NOMO-1 treated with dmso at 0.1 percent for 144 hours (cell line): Measurements from ENCODE around the gene PRKN.
"Not testable (repeated sequence)": the region's sequence is repeated elsewhere in the genome, so short reads cannot be mapped to it uniquely, and the experiment has no call there.

Source experiments
- DNase-seq: peaks from one replicate; lab custom pipeline; 2025; ENCODE audit not compliant: unreplicated experiment; lab: John Stamatoyannopoulos, UW

PRKN gene

DNA sequence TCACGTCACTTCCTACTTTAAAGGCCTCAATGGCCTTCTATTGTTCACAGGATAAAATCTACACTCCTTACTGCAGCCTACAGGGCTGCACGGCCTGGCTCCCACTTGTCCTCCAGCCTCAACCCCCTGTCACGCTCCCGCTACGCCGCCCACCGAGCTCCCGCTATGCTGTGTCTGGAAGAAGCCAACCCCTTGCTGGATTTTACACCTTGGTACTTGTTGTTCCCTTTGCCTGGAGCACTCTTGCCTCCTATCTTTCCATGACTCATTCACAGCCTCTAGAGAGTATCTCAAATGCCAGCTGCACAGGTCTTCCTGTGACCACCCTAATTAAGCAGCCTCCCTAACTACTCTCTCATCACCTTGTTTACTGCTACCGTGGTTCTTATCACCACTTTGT is 259.9 kb downstream of the PRKN start:
- no peak for DNase-seq

DNA sequence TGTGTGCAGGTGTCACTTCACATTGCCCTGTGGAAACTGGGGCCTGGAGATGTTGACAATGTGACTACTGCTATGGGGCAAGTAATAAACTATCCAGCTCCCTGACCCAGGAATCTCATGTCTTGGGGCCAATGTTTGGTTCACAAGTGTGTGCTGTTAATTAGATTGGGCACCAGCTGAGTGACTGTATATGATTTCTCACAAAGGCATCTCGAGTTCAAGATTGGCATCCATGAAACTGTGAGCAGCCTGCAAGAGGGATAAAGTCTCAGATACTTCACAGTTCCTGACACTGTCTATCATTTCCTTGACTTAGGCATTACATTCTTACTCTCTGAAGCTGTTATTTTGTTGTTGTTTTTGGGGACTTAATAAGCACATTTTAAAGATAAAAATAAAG is 264.0 kb downstream of the PRKN start:
- no peak for DNase-seq

DNA sequence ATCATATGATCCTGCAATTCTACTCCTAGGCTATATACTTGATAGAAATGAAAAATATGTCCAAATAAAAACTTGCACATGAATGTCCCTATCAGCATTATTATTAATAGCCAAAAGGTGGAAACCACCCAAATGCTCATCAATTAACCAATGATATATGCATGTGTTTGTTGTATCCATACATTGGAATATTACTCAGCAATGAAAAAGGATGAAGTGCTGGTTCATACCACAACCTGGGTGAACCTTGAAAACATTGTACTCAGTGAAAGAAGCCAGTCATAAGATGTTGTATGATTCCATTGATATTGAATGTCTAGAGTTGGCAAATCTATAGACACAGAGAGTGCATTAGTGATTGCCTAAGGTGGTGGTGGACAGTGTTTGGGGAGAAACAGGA is 267.6 kb downstream of the PRKN start:
- no peak for DNase-seq

DNA sequence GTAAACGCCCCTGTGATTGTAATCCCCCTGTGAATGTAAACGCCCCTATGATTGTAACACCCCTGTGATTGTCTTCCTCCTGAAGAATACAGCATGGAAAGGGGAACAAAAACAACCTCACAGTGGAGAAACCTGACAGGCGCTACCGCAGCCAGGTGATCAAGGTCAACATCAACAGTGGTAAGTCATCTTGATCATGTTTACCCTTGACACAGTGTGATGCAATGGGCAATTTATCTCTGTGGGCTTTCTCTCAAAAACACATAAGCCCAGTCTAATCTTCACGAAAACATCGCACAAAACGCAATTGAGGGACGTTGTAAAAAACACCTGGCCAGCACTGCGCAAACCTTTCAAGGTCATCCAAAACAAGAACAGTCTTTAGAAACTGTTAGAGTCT is 277.2 kb downstream of the PRKN start:
- DNase-seq = no peak

- no peak for DNase-seq
Measured at GRCh38 chr6:162448294-162448693, 279.3 kb downstream of the PRKN start.

DNA sequence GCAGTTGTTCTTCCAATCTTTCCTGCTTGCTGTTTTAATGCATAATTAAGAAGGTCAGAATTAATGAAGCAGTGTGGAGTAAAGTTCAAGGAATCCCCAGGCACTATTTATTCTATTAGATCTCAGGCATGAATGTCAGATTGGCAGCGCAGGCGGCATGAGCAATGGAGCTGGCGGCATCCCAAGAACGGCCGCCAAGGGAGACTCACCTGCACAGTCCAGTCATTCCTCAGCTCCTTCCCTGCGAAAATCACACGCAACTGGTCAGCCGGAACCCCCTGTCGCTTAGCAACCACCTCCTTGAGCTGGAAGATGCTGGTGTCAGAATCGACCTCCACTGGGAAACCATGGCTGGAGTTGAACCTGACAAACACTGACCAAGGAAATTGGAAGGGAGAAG is 284.5 kb downstream of the PRKN start:
- no peak for DNase-seq

DNA sequence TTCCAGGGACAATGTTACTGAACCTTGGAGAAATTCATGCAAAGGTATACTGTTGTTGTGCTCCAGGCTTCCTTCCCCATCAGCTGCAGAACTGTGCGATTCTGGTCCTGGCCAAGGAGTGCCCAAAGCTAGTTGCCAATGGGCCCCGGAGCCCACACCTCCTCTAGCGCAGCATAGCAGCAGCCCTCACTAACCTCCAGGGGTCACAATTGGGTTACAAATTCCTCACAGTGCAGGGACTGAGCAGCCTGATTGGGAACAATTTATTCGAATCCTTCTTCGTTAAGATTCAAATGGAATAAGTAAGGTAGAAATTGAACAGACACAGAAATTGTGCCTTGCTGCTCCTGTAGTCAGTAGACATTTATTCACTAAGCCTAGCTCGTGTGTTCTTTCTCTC is 284.9 kb downstream of the PRKN start:
- no peak for DNase-seq

- no peak for DNase-seq
Measured at GRCh38 chr6:162441991-162442390, 285.6 kb downstream of the PRKN start.

DNA sequence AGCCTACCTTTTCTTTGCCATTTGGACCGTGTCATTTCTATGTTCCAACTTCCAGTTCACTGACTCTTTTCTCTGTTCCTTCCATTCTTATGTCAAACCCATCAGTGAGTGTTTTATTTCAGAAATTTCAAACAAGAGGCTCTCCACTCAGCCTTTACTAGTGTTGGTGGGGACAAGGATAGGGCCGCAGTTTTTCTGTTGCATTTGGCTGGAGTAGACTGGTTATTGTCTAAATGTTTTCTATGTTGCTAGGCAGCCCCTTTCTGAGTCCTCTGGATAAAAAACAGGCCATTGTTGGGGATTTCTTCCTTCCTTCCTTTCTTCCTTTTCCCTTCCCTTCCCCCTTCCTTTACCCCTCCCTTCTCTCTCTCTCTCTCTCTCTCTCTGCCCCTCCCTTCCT is 288.6 kb downstream of the PRKN start:
- no peak for DNase-seq

DNA sequence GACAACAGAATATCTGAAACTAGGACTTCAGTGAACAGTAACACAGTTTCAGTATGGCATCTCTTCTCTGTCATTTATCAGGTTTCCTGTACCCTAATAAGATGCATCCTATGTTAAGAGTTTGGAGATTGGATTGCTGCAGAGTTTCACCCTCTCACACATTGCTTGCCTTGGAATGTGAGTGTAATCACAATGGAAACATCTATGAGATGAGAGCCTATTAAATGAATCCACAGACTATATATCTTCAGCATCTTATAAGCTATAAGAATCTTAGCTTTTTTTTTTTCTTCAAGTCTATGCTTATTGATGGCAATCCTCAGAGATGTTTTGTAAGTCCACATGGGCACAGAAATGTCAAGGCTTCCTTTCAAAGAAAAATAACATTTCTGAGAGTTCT is 292.5 kb downstream of the PRKN start:
- DNase-seq = no peak

DNA sequence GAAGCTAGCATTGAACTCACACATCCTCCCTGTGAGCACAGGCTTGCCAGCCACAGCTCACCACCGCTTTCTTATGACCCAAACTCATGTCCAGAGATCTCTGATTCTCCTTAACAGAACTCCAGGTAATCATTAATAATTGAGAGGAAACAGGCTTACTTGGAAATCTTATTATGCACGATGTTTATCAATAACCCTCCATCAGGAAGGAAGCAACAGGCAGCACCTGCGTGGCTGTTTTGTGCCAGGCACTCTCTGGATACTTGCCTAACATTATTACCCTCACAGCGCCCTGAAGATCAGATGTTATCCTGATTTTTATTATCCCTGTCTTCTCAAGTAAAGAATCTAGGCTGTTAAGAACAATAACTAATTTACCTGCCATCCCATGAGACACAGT is 306.6 kb downstream of the PRKN start:
- no peak for DNase-seq

GRCh38 chr6:162416831-162417537 is 310.6 kb downstream of the PRKN start:
- no peak for DNase-seq

- DNase-seq = no peak
Measured at GRCh38 chr6:162416307-162416706, 311.3 kb downstream of the PRKN start.

DNA sequence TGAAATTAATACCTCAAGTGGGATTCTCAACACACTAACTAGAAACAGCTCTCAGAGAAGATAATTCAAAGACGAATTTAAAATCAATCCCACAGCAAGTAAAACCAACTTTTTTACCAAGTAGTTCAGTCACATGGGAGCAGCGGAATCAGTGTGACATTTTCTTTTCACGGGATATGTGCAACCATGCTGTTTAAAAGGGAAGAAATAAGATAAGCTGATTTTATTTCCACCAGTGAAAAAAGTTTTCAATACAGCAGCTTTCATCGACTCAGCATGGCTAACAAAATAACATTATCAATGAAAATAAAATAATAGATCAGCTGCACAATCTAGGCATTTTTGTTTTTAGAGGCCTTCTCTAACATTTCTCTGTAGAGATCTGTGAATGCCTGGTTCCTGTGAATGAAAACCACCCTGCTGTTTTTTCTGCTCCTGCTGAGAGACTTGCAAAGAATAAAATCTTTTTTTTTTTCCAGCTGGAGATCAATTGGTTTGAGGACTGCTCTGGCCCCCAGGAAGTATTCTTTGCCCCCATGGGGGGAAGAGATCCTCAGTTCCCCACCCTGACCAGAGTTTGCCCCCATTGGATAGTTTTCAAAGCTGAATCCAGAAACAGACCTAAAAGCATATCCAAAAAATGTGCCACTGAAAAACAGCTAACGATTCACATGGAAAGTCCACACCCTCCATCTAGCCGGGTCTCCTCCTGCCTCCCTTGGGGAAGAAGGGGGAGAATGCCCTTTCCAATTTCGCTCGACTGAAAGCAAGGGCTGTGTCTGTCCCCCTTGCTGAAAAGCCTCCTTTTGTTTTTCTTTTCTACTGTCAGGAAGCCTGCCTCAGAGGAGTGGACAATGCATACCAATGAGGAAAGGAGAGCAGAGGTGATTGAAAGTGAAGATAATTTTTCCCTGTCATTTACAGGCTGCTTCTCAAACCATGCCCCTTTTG is 317.6 kb downstream of the PRKN start:
- no peak for DNase-seq

- no peak for DNase-seq
Measured at GRCh38 chr6:162408826-162409535, 318.6 kb downstream of the PRKN start.

GRCh38 chr6:162404951-162405350 is 322.6 kb downstream of the PRKN start:
- DNase-seq = no peak

DNA sequence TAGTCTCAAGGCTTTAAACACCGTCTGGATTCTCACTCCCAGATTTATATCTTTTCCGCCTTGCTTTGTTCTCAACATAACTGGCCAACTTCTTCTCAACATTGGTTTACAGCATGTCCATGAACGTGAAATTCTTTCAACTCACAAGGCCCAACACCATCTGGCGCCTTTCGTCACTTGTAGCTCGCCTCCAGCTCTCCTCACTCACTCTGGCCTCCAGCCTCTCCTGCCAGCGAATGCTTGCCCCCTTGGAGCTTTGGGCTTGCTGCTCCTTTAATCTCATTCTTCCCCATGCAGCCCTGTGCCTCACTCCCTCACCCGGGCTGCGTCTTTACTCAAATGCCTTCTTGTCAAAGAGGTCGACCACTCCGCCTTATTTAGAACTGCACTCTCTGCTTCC is 324.5 kb downstream of the PRKN start:
- DNase-seq = no peak

DNA sequence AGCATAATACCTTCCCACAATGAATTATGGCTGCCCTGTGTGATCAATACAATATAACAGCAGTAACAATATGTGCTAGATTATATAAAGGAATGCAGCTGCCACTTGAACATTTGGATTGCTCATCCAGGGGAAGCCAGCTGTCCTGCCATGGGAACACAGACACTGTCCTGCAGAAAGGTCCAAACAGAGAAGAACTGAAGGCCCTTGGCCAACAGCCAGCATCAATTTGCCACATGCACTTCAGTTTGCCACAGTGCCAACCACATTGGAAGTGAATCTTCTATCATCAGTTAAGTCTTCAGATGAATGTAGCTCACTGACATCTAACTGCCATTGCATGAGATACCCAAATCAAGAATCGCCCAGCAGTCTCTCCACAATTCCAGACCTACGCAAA is 332.4 kb downstream of the PRKN start:
- DNase-seq = no peak

- not testable (repeated sequence) for DNase-seq
Measured at GRCh38 chr6:162390961-162391811, 336.4 kb downstream of the PRKN start.

GRCh38 chr6:162389343-162390085 is 338.1 kb downstream of the PRKN start:
- no peak for DNase-seq
